Mammary microvascular endothelial cell (primary cell): ENCODE measurements around the gene LRRTM1. TPM values are rescaled to one million over a fixed set of nuclear protein-coding genes. Genes with fewer than 3 reads are reported as not detected.

ENCODE experiments used
- total RNA-seq: library from RNA; depleted of rRNA; stranded (reverse); fragments of >200 nt; gene quantifications from 2 replicates; pipeline ENCODE4 v1.2.3, GENCODE V29; 2015

LRRTM1 gene
- total RNA-seq: not detected in 2 replicates

GRCh38 chr2:80303909-80304837, at the start of gene LRRTM1:
Gene LRRTM1 (minus strand): TSS chr2:80304752. CDS start chr2:80303819, 933 bp downstream.

